GM19043 (cell line): Measurements from ENCODE around the gene SFXN1.

Experiments used
- ATAC-seq: cut with Tn5 transposase; IDR thresholded peaks from one replicate; pipeline ENCODE4 v1.9.1; 2021; ENCODE audit warnings: low read depth; ENCODE audit not compliant: unreplicated experiment

The SFXN1 gene

DNA sequence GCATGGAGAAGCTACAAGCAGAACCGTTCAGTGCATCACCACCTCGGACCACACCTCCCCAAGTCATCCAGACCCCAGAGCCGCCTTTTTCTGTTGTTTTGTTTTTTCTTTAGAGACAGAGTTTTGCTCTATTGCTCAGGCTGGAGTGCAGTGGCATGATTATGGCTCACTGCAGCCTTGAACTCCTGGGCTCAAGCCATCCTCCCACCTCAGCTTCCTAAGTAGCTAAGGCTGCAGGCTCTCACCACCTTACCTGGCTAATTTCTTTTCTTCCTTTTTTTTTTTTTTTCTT, 13.5 kb upstream of the SFXN1 start:
- ATAC-seq, result no peak

DNA sequence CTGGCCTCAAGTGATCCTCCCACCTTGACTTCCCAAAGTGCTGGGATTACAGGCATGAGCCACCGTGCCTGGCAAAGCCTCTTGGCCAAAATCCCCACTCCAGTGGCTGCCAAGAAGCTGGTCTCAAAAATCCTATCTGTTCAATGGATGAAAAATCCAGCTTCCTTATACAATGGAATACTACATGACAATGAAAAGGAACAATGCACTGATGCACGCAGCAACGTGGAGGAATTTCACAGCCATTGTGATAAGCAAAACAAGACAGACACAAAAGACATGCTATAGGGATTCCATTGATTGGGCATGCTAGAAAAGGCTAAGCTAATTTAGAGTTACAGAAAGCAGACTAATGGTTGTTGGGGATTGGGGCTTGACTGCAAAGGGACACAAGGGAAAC, 13.1 kb upstream of the SFXN1 start:
- ATAC-seq, result no peak

DNA sequence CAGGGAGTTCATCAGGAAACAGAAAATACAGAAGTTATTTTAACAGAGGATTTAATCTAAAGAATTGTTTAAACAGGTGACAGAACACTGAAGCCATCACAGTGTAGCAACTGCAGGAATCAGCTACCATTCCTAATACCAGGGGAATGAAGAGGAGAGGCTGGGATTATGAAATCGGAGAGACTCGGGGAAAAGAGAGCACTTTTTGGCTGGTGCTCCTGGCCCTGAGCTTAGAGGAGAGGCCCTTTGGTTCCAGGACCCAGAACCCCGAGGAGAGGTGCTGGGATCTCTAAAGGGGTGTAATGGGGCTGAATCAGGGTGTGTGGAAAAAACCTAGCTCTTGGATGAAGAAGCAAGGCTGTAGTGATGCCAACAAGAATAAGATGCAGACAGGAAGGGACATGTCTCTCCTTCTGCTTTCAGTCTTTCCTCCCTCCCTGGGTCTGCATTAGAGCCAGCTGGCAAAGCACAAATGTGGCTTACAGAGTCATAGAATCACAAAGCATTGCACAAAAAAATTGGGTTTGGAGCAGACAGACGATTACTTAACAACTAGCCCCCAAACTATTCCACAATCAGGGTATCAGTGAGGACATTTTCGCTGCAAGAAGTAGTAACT, 11.6 kb upstream of the SFXN1 start:
- no peak for ATAC-seq

DNA sequence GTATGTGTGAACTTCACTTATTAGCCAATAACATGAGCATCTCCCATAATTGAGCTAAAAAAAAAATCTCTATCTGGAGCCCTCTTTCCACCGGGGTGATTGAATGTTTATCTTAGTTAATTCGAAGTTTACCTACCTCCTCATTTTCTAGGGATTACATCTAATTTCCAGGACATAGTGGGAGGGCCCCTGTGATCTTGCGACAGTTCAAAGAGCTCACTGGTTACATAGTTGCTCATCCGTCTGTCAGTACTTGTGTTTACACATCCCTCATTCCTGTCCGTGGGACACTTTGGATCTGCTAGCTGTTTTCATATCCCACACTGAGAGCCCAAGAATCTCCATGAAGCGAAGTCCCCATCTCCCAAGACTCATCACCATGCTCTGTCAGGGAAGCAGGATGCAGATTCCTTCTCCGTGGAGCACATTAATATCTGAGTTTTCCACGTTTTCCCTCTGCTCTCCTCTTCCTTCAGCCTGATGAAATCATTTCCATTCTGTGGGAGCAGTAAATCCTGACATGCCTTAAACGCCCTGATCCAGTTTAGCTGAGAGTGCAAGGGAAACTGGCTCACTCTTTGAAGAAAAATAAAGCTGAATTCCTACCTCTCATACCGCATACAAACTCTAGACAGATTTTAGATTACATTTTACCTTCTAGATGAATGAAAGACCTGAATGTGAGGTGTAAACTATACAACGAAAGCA, 10.2 kb upstream of the SFXN1 start:
- ATAC-seq, result no peak

DNA sequence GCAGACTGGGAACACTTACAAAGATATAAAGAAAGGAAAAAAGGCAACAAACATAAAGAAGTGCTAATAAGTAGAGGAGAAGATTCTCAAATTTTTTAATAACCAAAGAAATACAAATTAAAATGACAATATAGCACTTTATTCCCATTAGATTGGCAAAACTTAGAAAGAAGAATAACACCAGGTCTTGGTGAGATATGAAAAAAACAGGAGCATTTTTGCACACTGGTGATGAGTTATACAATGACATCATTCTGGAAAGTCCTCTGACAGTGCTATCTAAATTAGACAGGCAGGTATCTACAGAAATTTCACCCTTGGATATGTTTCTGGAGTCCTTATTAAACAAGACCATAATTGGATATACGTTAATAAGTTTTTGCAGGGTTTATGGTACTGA, 9.5 kb upstream of the SFXN1 start:
- ATAC-seq, result no peak

DNA sequence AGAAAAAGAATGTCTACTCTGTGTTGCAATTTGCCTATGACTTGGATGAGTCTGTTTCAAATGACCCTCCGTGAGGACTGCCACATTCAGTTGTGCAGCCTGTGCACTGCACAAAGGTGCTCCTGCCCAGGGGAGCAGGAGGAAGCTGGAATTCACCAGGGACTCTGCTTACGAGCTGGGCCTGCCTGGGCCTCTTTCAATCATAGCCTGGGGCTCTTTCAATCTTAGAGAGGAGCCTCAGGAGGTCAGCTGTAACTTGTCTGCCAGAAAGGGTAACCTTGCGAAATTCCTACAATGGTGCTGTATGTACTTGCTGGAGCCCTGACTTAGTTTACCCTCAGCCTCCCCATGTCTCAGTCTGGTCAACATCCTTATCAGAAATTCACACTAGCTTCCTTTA, 8.4 kb upstream of the SFXN1 start:
- no peak for ATAC-seq

DNA sequence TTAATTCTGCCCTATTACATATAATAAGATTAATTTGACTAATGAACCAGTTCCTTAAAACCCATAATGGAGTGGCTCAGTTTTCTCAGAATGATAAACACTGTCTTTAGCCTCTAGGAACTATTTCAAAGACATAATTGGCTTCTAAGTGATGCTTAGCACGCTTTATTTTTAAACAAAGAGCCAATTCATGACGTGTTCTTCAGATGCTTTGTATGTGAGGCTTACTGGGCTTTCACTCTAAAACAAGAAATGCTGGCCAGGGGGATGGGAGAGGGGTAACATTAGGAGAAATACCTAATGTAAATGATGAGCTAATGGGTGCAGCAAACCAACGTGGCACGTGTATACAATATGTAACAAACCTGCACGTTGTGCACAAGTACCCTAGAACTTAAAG, 7.6 kb upstream of the SFXN1 start:
- ATAC-seq, result no peak

DNA sequence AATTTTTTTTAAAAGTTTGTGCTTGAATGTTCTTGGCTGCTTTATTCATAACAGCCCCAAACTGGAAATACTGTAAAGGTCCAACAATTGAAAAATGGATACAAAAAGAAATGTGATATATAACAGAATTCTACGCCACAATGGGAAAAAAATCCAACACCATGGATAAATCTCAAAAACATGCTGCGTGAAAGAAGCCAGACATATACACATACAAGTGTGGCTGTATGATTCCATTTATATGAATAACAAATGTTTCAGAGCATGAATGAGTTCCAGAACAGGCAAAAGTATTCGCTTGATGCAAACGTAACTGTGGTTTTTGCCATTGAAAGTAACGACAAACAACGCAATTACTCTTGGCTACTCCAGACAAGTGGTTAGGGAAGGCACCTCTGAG, 7.2 kb upstream of the SFXN1 start:
- no peak for ATAC-seq

DNA sequence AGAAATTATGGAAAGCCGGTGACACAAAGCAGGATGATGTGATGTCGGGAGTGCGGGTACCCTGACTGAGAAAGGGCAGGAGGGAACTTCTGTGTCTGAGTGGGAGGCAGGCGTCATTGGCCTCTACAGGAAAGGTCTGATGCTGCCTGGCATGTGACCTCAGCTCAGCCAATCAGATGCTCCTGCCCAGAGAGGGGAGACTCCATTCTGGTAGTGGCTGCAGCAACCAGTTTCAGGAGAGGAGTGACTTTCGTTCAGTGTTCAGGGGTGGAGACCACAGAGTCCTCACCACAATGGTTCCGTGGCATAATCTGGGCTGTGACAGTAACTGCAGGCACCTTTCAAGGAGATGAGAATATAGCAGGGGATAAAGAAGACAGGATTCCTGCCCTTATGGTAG, 6.7 kb upstream of the SFXN1 start:
- ATAC-seq, result no peak

DNA sequence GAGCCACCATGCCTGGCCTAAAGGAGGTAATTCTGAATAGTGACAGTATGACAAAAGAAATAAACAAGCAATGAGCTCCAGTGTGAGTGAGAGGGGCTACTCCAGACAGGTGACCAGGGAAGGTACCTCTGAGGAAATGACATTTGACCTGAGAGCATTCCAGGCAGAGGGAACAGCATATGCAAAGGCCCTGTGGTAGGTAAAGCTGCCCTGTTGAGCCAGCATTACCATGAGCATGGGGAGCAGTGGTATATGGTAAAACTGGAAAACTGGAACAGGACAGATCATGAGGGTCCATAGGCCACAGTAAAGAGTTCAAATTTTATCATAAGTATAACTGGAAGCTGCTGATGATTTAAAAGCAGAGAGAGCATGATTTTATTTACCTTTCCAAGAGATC, 6.0 kb upstream of the SFXN1 start:
- ATAC-seq, result no peak

DNA sequence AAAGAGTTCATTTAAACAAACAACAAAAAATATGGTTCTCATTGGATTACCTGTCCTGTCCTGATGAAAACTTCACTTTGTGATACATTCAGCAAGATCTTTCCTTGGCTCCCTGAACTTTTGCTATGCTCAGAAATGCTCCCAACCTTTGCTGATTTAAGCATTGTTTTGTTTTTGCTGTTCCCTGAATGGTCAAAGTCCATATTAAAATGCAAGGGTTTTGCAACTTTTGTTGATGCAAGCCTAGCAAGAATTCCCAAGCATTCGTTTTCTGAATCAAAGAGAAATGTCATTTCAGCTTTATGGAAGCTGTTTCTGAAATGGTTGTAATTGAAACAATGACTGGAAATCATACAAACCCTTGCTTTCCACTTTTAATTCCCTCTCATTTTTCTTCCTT, 3.1 kb upstream of the SFXN1 start:
- ATAC-seq, result no peak

DNA sequence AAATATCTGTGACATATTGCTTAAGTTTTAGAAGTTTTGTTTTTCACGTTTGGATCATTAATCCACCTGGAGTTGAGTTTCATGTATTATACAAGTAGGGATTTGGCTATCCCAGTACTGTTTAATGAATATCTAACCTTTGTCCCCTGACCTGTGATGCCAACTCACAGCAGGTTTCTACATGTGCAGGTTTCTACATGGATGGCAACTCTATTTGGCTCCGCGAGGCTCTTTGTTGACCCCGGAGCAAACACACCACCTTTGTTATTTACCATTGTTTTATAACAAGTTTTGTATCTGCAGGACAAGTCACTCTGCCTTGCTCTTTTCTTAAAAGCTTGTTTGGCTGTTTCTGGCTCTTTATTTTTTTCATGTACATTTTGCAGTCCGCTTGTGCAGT, 920 bp upstream of the SFXN1 start:
- no peak for ATAC-seq

DNA sequence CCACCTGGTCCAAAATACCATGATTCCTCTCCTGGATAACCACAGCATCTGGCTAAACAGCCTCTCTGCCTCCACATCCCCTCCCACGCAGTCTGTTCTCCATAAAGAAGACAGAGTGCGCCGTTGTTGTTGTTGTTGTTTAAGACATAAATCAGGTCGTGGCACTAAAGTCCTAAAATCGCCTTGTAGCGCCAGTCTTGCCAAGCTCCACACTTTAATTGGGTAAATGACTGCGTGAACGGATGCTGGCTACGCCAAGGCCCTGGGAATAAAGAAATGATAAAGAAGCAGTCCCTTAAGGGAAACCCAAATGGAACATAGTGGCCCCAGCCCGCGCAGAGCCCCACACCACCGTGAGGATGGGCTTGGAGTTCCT, 364 bp upstream of the SFXN1 start:
- ATAC-seq, result no peak

DNA sequence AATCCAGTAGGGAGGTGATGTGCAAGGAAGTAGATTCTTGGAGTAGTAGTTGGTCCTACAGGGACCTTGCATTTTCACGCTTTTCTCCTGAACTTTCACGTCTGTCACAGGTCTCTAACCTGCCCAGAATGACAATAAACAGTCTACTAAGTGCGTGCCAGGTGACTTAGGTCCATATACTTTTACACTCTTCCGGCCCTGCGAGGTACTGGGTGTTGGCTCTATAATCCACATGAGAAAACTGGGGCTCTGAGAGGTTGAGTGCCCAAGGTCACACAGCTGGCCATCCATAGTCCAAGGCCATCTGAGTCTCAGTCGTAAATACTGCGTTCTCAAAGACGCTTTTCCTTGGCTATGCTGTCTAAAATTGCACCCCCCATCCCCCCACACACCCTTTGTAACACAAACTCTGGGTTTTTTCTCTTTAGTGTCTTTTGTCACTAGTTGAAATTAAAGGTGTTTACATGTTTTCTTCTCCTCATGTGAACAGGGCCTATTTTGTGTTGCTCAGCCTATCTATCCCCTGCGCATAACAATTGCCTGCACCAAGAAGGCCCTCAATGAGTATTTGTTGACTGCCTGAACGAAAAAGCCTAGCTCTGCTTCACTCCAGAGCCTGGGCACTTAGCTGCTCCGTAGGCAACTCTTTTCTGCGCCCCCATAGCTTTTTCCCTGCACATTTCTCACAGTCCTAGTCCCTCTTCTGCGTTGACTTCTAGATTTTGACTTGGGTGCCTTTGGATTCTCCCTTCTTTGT, 943 bp downstream of the SFXN1 start:
- ATAC-seq, result no peak

DNA sequence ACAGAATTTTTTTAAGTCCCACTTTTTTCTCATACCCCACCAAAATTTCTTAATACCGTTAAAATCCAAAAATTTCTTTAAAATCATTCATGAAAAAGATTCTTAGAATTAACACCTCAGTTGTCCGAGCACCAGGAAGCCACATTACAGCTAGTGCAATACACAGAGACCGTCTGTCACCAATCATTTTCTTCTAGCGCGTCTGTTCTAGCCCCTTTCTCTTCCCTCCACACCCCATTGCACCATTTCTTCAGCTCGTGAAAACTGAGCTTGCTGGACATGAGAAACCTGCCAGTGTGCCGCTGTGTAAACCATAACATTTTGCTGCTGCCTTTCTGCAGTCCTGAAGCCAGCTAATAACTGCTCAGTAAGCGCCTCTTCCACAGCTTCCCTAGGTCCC, 5.0 kb downstream of the SFXN1 start:
- ATAC-seq, result no peak

DNA sequence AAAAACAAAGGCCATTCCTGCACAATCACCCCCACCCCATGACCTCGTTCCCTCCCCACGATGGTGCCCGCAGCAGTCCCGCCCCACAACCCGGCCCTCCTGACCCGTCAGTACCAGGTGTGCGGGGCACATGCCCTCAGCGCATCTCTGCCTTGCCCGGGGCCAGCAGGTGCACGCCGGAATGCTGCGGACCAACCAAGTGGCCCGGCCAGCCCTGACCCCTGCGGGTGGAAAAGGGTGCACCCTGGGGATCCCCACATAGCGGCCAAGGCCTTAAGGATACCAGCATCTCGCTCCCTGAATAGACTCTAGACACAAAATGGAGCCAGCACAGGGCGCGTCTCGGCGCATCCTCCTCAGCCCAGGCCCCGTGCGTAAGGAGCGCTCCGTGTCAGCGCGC, 6.0 kb downstream of the SFXN1 start:
- no peak for ATAC-seq

DNA sequence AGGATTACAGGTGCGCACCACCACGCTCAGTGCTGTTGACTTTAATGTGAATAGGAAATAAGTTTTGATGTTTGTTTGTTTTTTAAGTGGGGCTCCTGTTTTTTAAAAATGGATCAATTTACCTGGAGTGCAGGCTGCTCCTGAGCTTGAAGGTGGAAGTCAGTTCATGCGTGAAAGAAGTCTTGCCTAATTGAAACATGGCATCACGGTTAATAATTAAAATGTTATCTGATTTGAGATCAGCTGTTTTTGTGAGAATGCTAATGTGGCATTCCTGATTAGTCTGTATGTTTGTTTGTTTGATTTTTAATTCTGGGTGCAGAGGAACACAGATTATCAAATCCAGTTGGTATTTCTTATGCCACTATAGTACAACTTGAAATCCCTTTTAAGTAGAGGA, 6.5 kb downstream of the SFXN1 start:
- no peak for ATAC-seq

DNA sequence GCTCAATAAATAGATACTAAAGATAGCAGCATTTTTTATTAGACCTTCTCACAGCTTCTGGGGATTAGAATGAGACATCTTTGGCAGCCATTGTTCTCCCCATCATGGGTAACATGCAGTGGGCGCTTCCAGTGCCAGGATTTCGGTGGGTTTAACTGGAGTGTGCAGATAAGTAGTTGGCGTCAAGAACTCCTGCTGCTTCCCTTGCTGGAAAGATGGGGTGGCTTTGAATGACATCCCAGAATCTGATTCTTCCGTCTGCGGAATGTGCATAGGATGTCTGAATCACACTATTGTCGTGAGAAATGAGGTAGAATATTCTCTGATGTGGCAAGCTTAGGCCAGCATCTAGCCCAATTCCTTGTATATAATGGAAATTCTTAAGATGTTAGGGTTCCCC, 7.3 kb downstream of the SFXN1 start:
- no peak for ATAC-seq

DNA sequence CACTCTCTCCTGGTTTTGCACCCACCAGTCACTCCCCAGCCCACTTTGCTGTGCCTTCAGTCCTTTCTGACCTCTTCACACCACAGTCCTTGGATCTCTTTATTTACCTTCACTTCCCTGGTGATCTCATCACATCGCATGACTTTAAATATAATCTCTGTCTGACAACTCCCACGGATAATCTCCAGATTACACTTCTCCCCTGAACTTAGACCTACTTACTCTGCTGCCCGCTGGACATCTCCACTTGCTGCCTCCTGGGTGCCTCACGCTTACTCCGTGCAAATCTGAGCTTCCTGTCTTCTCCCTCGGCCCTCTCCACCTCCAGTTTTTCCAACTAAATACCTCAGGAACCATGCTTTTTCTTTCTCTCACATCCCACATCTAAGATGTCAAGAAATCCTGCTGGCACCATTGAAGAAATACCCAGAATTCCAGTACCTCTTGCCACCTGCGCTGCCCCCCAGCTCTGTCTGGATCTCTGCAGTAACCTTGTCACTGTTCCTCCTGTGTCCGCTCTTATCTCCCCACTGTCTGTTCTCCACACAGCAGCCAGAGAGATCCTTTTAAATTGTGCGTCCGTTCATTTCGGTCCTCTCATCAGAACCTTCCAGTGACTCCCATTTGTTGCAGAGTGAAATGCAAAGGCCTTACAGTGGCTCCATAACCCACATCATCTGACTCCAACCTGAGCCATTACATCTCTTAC, 9.3 kb downstream of the SFXN1 start:
- no peak for ATAC-seq

DNA sequence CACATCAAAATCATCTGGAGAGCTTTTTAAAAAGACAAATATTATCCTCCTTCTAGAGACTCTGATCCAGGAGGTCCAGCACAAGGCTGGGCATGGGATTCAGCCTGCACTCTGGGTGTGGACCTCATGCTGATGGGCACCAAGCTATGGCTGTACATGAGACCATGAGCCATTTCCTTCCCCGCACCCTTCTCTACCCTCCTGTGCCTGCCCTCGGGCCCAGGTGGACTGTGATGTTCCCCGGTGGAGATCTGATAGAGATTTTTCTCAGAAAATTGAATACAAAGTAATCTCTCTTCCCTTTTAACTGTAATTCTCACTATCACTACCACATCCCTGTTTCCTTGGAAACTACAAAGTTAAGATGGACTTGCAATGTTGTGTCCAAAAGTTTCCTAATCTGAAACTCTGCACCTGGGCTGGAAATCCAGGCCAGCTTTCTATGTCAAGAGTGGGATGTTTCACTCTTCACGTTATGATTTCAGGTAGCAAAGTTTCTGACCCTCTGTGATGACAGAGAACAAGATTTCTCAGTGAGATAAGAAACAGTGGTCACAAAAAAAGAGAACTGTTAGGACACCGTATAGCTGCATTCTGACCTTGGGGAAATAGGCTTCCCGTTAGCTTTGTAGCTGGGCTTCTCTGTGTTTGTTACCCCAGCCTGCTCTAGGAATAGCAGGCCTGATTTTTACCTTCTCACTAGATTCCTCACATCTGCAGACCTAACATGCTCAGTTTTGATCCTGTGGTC, 11.5 kb downstream of the SFXN1 start:
- no peak for ATAC-seq

DNA sequence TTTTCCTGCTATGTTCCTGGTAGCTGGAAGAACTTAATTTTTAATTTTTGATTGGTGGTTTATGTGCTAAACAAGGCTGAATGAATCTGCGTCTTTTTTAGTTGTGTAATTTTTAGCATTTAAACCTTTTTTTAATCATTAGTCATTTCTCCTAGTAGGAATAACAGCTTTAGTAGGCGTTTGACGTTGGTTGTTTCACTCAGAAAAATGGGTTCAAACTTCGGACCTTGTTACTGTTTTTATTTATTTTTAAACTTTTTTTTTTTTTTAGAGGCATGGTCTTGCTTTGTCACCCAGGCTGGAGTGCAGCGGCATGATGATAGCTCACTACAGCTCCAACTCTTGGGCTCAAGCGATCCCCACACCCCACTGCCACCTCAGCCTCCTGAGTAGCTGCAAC, 12.9 kb downstream of the SFXN1 start:
- no peak for ATAC-seq
